ENCODE measurements around the gene CACNA1B. TPM values are rescaled to one million over a fixed set of nuclear protein-coding genes. Genes with fewer than 3 reads are reported as not detected.
A peak's percentile ranks its signal among the peaks of the same experiment; 100 is the strongest.

Gene CACNA1B
- total RNA-seq, 4 donors from 2014 or later: 0.08 TPM; not detected in 2

- no peaks in the 10 kb centered on the region for H3K9me3 ChIP-seq
- H3K27me3 ChIP-seq: peaks cover 19% of the 10 kb centered on the region
- no peaks in the 10 kb centered on the region for H3K4me1 ChIP-seq
- no peak overlapping the region for H3K4me3 ChIP-seq
- 98% methylated on average over 14 of the region's 29 CpGs for WGBS
- DNase-seq (ENCODE audit: low spot score in 2 of 2): peak; percentile 48 to 71
- no peak overlapping the region for H3K27ac ChIP-seq
- H3K36me3 ChIP-seq: no peaks in the 10 kb centered on the region
- TF ChIP-seq EP300 (IDR thresholded peaks at IDR 0.05) (no peak), CTCF (IDR thresholded peaks at IDR 0.05) (no peak), POLR2AphosphoS5 (IDR thresholded peaks at IDR 0.05) (no peak), POLR2A (IDR thresholded peaks at IDR 0.05) (no peak)
These were observed 169.2 kb downstream of the CACNA1B start for GRCh38 chr9:138046641-138047301.

GRCh38 chr9:138047469-138048040 is 170.0 kb downstream of the CACNA1B start:
- Histone ChIP-seq H3K27ac (no peak overlapping the region), H3K36me3 (no peaks in the 10 kb centered on the region), H3K27me3 (peaks cover 19% of the 10 kb centered on the region), H3K4me1 (no peaks in the 10 kb centered on the region), H3K4me3 (no peak overlapping the region), H3K9me3 (no peaks in the 10 kb centered on the region)
- WGBS: 72% methylated on average over 8 of the region's 8 CpGs
- TF ChIP-seq POLR2AphosphoS5 (IDR thresholded peaks at IDR 0.05) (no peak), POLR2A (IDR thresholded peaks at IDR 0.05) (no peak), CTCF (IDR thresholded peaks at IDR 0.05) (no peak), EP300 (IDR thresholded peaks at IDR 0.05) (no peak)
- DNase-seq (ENCODE audit: low spot score in 2 of 2): peak; percentile 30 to 54

- Histone ChIP-seq H3K27ac (no peak overlapping the region), H3K9me3 (no peaks in the 10 kb centered on the region), H3K4me1 (no peaks in the 10 kb centered on the region), H3K4me3 (no peak overlapping the region), H3K36me3 (no peaks in the 10 kb centered on the region), H3K27me3 (peaks cover 20% of the 10 kb centered on the region)
- peak; percentile 28 to 53 for DNase-seq (ENCODE audit: low spot score in 2 of 2)
- no peak for TF ChIP-seq POLR2A (IDR thresholded peaks at IDR 0.05)
- no peak for TF ChIP-seq POLR2AphosphoS5 (IDR thresholded peaks at IDR 0.05)
- no peak for TF ChIP-seq EP300 (IDR thresholded peaks at IDR 0.05)
- TF ChIP-seq CTCF (IDR thresholded peaks at IDR 0.05): no peak
- WGBS: 68% methylated on average over 3 of the region's 7 CpGs
These were observed 170.6 kb downstream of the CACNA1B start for GRCh38 chr9:138048184-138048583.

GRCh38 chr9:138049085-138049778 is 171.7 kb downstream of the CACNA1B start:
- Histone ChIP-seq H3K27ac (no peak overlapping the region), H3K4me3 (no peak overlapping the region), H3K9me3 (no peaks in the 10 kb centered on the region), H3K4me1 (no peaks in the 10 kb centered on the region), H3K27me3 (peaks cover 22% of the 10 kb centered on the region), H3K36me3 (no peaks in the 10 kb centered on the region)
- WGBS: 84% methylated on average over 16 of the region's 21 CpGs
- DNase-seq (ENCODE audit: low spot score in 2 of 2): peak in 1 of 2 donors; percentile 60
- TF ChIP-seq POLR2A (IDR thresholded peaks at IDR 0.05) (no peak), CTCF (IDR thresholded peaks at IDR 0.05) (no peak), POLR2AphosphoS5 (IDR thresholded peaks at IDR 0.05) (no peak), EP300 (IDR thresholded peaks at IDR 0.05) (no peak)

All from suprapubic skin (tissue), 4 donors.